Stimulated activated CD8-positive, alpha-beta memory T cell treated with anti-CD3 and anti-CD28 coated beads, Interleukin-12 subunit alpha, Interleukin-12 subunit beta, amount 100 ng/mL, for 4 hours (primary cell): ENCODE measurements around the gene SHROOM2.
"Not testable (repeated sequence)": the region's sequence is repeated elsewhere in the genome, so short reads cannot be mapped to it uniquely, and the experiment has no call there.

Source experiments
- DNase-seq: peaks from one replicate; pipeline ENCODE4 v3.0.0-alpha.2; 2020; ENCODE audit warnings: low read depth

Gene SHROOM2

GRCh38 chrX:9781941-9782340 is 4.3 kb upstream of the SHROOM2 start:
- DNase-seq, result no peak

GRCh38 chrX:9784332-9784731 is 1.9 kb upstream of the SHROOM2 start:
- DNase-seq, result no peak

- DNase-seq, result no peak
Observed at GRCh38 chrX:9785254-9785943, 830 bp upstream of the SHROOM2 start.

- DNase-seq, result no peak
Observed at GRCh38 chrX:9786798-9787635, 788 bp downstream of the SHROOM2 start.

GRCh38 chrX:9788911-9789310 is 2.7 kb downstream of the SHROOM2 start:
- DNase-seq, result no peak

GRCh38 chrX:9789555-9789954 is 3.3 kb downstream of the SHROOM2 start:
- DNase-seq, result no peak

DNA sequence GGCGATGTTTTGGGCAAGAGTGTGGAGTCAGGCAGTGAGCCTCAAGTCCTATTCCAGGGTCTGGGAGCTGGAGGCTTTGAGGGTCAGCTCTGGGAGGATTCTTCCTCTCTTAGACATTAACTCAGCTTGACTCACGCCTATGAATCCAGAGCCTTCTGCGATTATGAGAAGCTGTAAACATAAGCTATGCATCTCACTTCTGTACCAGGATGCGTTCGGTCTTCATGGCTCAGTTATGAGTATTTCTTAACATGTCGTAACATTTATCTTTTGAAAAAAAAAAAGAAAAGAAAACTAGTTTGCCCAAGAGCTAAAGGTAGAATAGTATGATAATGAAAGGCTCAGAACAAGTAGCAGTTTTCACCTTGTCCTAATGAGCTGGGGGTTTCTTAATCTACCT is 4.6 kb downstream of the SHROOM2 start:
- DNase-seq, result no peak

DNA sequence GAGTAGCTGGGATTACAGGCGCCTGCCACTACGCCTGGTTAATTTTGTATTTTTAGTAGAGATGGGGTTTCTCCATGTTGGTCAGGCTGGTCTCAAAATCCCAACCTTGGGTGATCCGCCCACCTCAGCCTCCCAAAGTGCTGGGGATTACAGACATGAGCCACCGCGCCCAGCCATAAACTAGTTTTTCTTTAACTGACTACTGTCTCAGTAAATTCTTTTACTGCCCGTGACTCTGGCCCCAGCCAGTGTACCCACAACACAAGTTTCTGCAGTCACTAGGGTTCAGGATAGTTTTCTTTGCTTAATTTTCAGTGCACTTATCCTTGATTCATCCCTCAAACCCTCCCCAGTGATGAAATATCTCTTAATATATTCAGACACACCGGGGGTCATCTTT is 8.3 kb downstream of the SHROOM2 start:
- DNase-seq, result no peak

DNA sequence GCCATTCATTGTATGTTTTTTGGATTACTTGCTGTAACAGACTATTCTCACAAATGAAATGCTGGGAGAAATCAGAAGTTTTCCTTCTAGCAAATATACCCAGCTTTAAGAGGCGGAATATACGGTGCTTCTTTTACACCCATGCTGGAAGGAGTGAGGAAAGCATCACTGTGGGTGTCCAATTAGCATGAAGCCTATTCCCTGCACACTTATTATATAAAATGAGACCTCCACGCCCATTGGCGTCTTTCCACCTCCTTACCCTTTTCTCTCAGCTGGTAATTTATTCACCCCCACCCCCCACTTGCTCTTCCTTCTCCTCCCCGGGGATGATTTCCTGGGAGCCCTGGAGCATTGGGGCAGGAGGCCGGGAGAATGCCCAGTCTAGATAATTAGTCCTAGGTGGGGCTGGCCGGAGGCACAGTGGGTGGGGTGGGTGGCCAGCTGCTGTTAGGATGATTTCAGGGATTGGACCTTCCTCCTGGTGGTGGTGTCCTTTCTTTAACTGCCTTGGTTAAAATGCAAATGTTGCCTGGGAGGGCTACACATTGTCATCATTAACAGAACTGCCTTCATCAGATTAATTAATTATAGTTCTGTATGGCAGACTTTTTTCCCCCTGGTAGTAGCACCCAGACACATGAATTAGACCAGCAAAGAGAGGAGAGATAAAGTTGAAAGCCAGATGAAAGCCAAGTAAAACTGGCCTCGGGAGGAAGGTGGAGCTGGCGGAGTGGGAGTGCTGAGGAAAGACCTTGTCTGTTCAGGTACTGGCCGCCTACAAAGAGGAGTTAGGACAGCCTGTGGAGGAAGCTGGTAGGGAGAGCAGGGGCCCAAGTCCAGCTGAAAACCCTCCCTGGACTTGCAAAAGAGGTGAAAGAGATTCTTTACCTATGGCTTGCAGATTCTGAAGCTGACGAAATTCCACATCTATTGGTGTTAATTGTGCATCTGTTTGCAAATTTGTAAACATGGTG is 11.4 kb downstream of the SHROOM2 start:
- DNase-seq, result no peak

DNA sequence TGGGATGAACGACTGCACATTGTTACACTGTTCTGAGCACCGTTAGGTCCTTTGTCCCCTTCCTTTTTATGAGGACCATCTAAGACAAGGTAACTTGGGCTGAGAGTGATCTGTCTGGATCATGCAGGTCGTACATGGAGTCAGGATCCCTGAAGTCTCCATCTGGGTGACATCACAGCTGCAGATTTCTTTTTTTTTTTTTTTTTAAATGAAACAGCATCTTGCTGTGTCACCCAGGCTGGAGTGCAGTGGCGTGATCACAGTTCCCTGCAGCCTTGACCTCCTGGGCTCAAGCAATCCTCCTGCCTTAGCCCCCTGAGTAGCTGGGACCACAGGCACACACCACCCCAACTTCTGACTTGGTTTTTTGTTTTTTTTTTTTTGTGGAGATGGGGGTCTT is 16.5 kb downstream of the SHROOM2 start:
- no peak for DNase-seq

- DNase-seq, result no peak
Observed at GRCh38 chrX:9804444-9804843, 18.2 kb downstream of the SHROOM2 start.

DNA sequence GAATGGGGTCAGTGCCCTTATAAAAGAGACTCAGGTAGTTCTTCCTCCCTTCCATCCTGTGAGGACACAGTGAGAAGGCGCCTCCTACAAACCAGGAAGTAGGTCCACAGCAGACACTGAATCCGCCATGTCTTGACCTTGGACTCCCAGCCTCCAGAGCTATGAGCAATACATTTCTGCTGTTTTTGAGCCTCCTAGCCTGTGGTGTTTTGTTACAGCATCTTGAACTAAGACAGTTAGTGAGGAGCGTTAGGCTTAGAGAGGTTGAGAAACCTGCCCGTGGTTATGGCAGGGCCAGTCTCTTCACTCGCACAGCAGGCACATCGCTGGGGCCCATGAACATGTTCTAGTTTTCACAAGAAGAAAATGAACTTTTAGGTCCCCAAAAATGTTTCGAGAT is 19.7 kb downstream of the SHROOM2 start:
- no peak for DNase-seq

DNA sequence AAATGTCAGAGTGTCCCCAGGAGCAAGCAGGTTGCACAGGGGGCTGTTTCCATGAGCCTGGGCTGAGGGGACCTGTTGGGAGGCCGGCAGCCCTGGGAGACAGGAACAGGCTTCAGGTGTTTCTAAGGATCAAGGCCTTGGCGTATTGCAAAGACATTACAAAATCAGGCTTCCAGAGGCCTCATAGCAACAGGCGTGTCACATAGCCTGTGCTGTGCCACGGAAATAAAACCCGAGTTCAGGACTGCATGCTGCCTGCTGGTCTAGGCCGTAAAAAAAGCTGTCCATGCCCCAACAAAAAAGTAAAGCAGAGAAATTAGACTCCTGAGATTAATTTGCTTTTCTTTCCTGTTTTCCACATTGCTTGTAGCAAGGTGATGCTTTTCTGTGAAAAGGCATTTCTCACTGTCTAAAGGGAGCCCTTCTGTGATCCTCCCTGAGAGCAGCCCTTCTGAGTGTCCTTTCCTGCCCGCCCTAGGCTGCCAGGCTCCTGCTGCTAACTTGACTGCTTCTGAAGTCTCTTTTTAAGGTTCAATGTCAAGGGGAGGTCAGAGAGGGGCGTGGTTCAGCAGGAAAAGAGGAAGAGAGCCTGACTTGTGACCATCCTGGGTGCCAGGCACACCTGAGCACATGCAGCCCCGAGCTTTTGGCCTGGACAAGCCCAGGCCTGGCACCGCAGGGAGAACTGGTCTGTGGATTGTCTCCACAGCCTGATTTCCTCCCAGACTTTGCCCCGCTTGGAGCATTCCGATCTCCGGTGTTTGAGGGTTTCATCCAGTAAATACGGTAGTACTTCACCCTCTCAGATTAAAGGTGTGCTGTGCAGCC is 21.3 kb downstream of the SHROOM2 start:
- no peak for DNase-seq

GRCh38 chrX:9809876-9810275 is 23.6 kb downstream of the SHROOM2 start:
- not testable (repeated sequence) for DNase-seq

GRCh38 chrX:9811086-9811485 is 24.9 kb downstream of the SHROOM2 start:
- DNase-seq, result not testable (repeated sequence)

DNA sequence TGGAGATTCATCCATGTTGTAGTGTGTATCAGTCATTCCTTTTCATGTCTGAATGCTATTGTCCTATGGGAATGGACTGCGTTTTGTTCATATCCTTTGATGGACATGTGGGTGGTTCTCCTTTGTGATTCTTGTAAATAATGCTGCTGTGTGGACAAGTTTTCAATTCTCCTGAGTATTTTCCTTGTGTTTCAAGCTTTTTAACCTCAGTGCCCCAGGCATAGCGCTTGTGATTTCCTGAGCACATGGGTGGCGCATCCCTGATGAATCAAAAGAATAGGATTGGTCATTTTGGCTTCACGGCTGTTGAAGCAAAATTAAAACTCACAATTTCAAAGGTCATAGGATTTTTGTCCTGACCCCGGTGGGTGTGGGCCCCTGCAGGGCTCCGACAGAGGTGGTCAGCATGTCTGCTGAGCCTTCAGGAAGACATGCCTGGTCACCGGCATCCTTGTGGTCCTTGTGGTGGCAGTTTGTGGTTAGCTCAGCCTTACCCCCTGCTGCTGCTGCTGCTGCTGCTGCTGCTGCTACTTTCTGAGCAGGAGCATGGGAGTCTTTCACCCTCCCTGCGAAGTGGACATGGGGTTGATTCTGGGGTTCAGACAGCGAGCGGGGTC is 30.0 kb downstream of the SHROOM2 start:
- no peak for DNase-seq

DNA sequence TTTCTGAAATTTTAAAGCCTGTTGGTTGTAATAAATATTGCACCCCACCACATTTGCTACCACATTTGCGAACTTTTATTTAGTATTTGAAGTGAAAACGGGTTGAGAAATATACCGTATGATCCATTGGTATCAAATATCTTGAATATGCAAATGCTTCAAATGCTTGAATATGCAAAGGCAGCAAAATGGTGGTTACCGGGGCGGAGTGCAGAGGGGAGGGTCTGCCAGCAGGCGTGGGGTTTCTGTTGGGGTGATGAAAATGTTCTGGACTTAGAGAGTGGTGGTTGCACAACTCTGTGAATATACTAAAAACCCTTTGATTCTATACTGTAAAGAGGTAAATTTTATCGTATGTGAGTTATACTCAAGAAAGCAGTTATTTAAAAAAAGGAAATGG is 35.3 kb downstream of the SHROOM2 start:
- no peak for DNase-seq

GRCh38 chrX:9824554-9824953 is 38.3 kb downstream of the SHROOM2 start:
- DNase-seq, result no peak

DNA sequence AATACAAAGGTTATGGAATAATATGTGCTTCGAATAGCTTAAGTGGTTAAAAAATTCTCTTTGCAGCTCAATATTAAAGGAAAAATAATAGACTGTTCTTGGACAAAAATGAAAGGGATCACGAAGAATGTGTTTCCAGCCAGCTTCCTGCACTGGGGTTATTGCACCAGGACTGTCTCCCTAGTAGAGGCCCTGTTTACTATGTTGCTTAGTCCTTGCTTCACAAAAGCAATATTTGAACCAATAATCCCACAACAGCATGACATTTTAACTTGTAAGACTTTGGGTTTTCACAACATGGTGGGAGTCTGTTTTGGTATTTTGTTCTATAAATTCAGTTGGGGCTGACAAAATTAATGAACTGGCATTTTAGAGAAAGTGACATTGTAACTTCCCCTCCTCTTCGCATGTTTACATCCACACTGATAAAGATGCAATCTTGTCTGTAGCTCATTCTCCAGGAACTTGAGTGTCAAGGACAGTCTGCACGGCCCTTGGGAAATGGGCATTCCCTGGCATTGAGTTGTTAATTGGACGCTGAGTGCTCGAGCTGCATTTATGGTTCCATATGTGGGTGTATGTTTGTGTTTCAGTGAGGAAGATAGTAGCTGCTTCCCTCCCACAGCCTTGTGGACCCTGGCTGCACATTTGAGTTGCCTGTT is 39.0 kb downstream of the SHROOM2 start:
- DNase-seq, result no peak

- no peak for DNase-seq
Observed at GRCh38 chrX:9825966-9826365, 39.7 kb downstream of the SHROOM2 start.
